HCT116 (cell line): ENCODE results near the gene GRIK4. TPM values are rescaled to one million over a fixed set of nuclear protein-coding genes. Genes with fewer than 3 reads are reported as not detected.

ENCODE experiments used
- ATAC-seq: fragments of 200-7000 bp; cut with Tn5 transposase; 2 replicates; pipeline ENCODE4 v1.9.1; 2020; ENCODE audit warnings: mild to moderate bottlenecking, moderate library complexity
- BruUV-seq: library from RNA; stranded (reverse); fragments of 400-500 nt; replicated peaks from 2 replicates; lab custom pipeline; 2021; lab: Mats Ljungman, UMichigan
- CTCF ChIA-PET: fragments of 300-600 bp; sonication (Branson Sonifier 250); formaldehyde crosslinking; loops from one replicate; lab custom pipeline; 2021; ENCODE audit warnings: antibody characterized with exemption; lab: Charles Lee
- POLR2A ChIA-PET: fragments of 300-600, 350-600 bp; sonication (Branson Sonifier 250); formaldehyde crosslinking; loops from one replicate; lab custom pipeline; 2021; ENCODE audit warnings: antibody characterized with exemption; lab: Charles Lee
- RAD21 ChIA-PET, 2 experiments: fragments of 300-600 bp; sonication (Branson Sonifier 250); formaldehyde crosslinking; loops; one replicate each; lab custom pipeline; 2023; ENCODE audit warnings: low total read pairs in 2 of 2; ENCODE audit not compliant: uncharacterized antibody in 2 of 2, unreplicated experiment in 2 of 2, low non-redundant PET in 1 of 2; lab: Charles Lee
- DNase-seq: peaks from one replicate; pipeline ENCODE4 v3.0.0-alpha.2; 2010; ENCODE audit warnings: low read depth, low spot score
- H2AFZ ChIP-seq: fragments of 200-600 bp; shearing (Covaris generic), sonication (generic); 2 replicates; pipeline ENCODE4 v1.6.1; 2017; ENCODE audit warnings: low read depth, mixed run types, mixed read lengths, antibody characterized with exemption, low read length; ENCODE audit not compliant: poor library complexity, severe bottlenecking
- H3K27ac ChIP-seq: 2 replicates; pipeline ENCODE4 v1.5.1; 2012; ENCODE audit warnings: low read depth, low read length
- H3K27me3 ChIP-seq: fragments of 200-600 bp; sonication (generic); 2 replicates; pipeline ENCODE4 v1.6.1; 2016; ENCODE audit warnings: mixed run types, low read length, mixed read lengths; ENCODE audit not compliant: insufficient read depth
- H3K36me3 ChIP-seq, 2 experiments: fragments of 200-500 bp in 1 of 2; fragments of 200-600 bp in 1 of 2; sonication (Bioruptor generic) in 1 of 2; sonication (generic) in 1 of 2; 2 replicates each; pipeline versions ENCODE4 v1.5.1 to v1.6.1; 2014 to 2016; ENCODE audit warnings: low read length in 2 of 2, inconsistent platforms in 1 of 2, mixed read lengths in 1 of 2, mixed run types in 1 of 2; ENCODE audit not compliant: insufficient read depth in 2 of 2, control insufficient read depth in 1 of 2
- H3K4me1 ChIP-seq, 2 experiments: fragments of 200-600 bp in 1 of 2; sonication (generic) in 1 of 2; 2 replicates each; pipeline versions ENCODE4 v1.5.1 to v1.6.1; 2012 to 2017; ENCODE audit warnings: low read length in 2 of 2, inconsistent platforms in 1 of 2, mild to moderate bottlenecking in 1 of 2, mixed read lengths in 1 of 2, mixed run types in 1 of 2, moderate library complexity in 1 of 2; ENCODE audit not compliant: insufficient read depth in 2 of 2, control insufficient read depth in 1 of 2
- H3K4me2 ChIP-seq: fragments of 200-600 bp; sonication (generic); 2 replicates; pipeline ENCODE4 v1.6.1; 2017; ENCODE audit warnings: mixed run types, low read length, mixed read lengths
- H3K4me3 ChIP-seq, 2 experiments: fragments of 200-600 bp in 1 of 2; sonication (generic) in 1 of 2; replicated peaks in 1 of 2; 2 replicates each; pipeline ENCODE4 v1.5.1; 2011 to 2016; ENCODE audit warnings: low read length in 2 of 2, control low read depth in 1 of 2, low read depth in 1 of 2, mild to moderate bottlenecking in 1 of 2, mixed read lengths in 1 of 2, mixed run types in 1 of 2
- H3K79me2 ChIP-seq: fragments of 200-600 bp; sonication (generic); 2 replicates; pipeline ENCODE4 v1.6.1; 2017; ENCODE audit warnings: mild to moderate bottlenecking, mixed run types, low read length, moderate library complexity, mixed read lengths; ENCODE audit not compliant: insufficient read depth
- H3K9ac ChIP-seq: fragments of 200-600 bp; sonication (generic); 2 replicates; pipeline ENCODE4 v1.6.1; 2016; ENCODE audit warnings: low read length, mixed read lengths
- H3K9me2 ChIP-seq: fragments of 200-600 bp; sonication (generic), shearing (Covaris generic); 2 replicates; pipeline ENCODE4 v1.6.1; 2017; ENCODE audit warnings: mixed run types, mild to moderate bottlenecking, moderate library complexity; ENCODE audit not compliant: insufficient read depth
- H3K9me3 ChIP-seq, 2 experiments: fragments of 200-500 bp in 1 of 2; fragments of 200-600 bp in 1 of 2; sonication (Bioruptor generic) in 1 of 2; sonication (generic) in 1 of 2; 2 replicates each; pipeline ENCODE4 v1.6.1; 2014 to 2017; ENCODE audit warnings: low read length in 2 of 2, mixed read lengths in 2 of 2, inconsistent platforms in 1 of 2, low read depth in 1 of 2, mild to moderate bottlenecking in 1 of 2, mixed run types in 1 of 2, moderate library complexity in 1 of 2; ENCODE audit not compliant: control insufficient read depth in 1 of 2, insufficient read depth in 1 of 2
- H4K20me1 ChIP-seq: fragments of 200-600 bp; sonication (generic), shearing (Covaris generic); 2 replicates; pipeline ENCODE4 v1.6.1; 2017; ENCODE audit warnings: mixed run types, mild to moderate bottlenecking, moderate library complexity; ENCODE audit not compliant: insufficient read depth
- CEBPB ChIP-seq: IDR thresholded peaks from 2 replicates; pipeline ENCODE4 v1.6.1; 2012; ENCODE audit warnings: low read depth
- CTCF ChIP-seq, 3 experiments: fragments of 200-600 bp in 1 of 3; sonication (generic) in 1 of 3; IDR thresholded peaks in 2 of 3; conservative IDR thresholded peaks in 1 of 3; 2 replicates each; pipeline ENCODE4 v1.5.1; 2012 to 2017; ENCODE audit warnings: low read depth in 2 of 3, low read length in 2 of 3, antibody characterized with exemption in 1 of 3, borderline replicate concordance in 1 of 3, control low read depth in 1 of 3, mild to moderate bottlenecking in 1 of 3, mixed read lengths in 1 of 3, mixed run types in 1 of 3, moderate library complexity in 1 of 3; ENCODE audit not compliant: insufficient read depth in 1 of 3
- EGR1 ChIP-seq: IDR thresholded peaks from 2 replicates; pipeline ENCODE4 v1.6.1; 2012; ENCODE audit warnings: low read depth
- EZH2 ChIP-seq: fragments of 200-600 bp; sonication (generic); IDR thresholded peaks from 2 replicates; pipeline ENCODE4 v1.6.1; 2017; ENCODE audit warnings: antibody characterized with exemption, mixed run types
- MAX ChIP-seq: IDR thresholded peaks from 2 replicates; pipeline ENCODE4 v1.6.1; 2012
- POLR2A ChIP-seq: IDR thresholded peaks from 2 replicates; pipeline ENCODE4 v1.7.0; 2011; ENCODE audit warnings: borderline replicate concordance; ENCODE audit not compliant: insufficient read depth, insufficient read length; ENCODE audit errors: extremely low read depth
- SIN3A ChIP-seq: IDR thresholded peaks from 2 replicates; pipeline ENCODE4 v1.6.1; 2012; ENCODE audit warnings: low read depth
- YY1 ChIP-seq: IDR thresholded peaks from 2 replicates; pipeline ENCODE4 v1.6.1; 2011; ENCODE audit warnings: low read length, low read depth, moderate library complexity, mild to moderate bottlenecking; ENCODE audit not compliant: insufficient replicate concordance; ENCODE audit errors: extremely low read depth
- ZFX ChIP-seq: fragments of 450-650 bp; IDR thresholded peaks from 2 replicates; pipeline ENCODE4 v1.6.1; 2017
- intact Hi-C: fragments of 100-400 bp; cut with micrococcal nuclease; formaldehyde crosslinking; loops from 2 replicates; pipeline ENCODE4 v1.10.0; 2022
- total RNA-seq: library from RNA; stranded (reverse); gene quantifications from one replicate; pipeline ENCODE4 v1.2.1, GENCODE V29; 2021; ENCODE audit not compliant: unreplicated experiment
- TF ChIP-seq, protein P1 (sequence below): IDR thresholded peaks from 2 replicates; pipeline ENCODE4 v1.6.1; 2011; ENCODE audit warnings: mild to moderate bottlenecking, low read length, moderate library complexity; ENCODE audit not compliant: insufficient replicate concordance; ENCODE audit errors: extremely low read depth

The GRIK4 gene
- total RNA-seq, 1 experiment from 2014 or later: 0.52 TPM

- no peaks in the 10 kb centered on the region for H4K20me1 ChIP-seq
- H3K27me3 ChIP-seq: peaks cover 45% of the 10 kb centered on the region
- TF ChIP-seq CEBPB (no peak), ZFX (no peak)
- TF ChIP-seq, all 23 proteins: peak for 0
- Histone ChIP-seq H3K4me2 (no peak overlapping the region), H3K27ac (no peak overlapping the region), H3K79me2 (no peaks in the 10 kb centered on the region), H3K9me3 (no peaks in the 10 kb centered on the region), H3K9me2 (no peaks in the 10 kb centered on the region), H2AFZ (no peak overlapping the region), H3K36me3 (no peaks in the 10 kb centered on the region), H3K9ac (no peak overlapping the region), H3K4me3 (no peak overlapping the region), H3K4me1 (no peaks in the 10 kb centered on the region)
- intact Hi-C loops: no loop called here
- no peak for ATAC-seq
- no peak for DNase-seq
- CTCF ChIA-PET: no interaction called here
- RAD21 ChIA-PET: no interaction called here
- POLR2A ChIA-PET: no interaction called here
- BruUV-seq: no TSS peak
Observed at GRCh38 chr11:120896687-120897086, 385.1 kb downstream of the GRIK4 start.

DNA sequence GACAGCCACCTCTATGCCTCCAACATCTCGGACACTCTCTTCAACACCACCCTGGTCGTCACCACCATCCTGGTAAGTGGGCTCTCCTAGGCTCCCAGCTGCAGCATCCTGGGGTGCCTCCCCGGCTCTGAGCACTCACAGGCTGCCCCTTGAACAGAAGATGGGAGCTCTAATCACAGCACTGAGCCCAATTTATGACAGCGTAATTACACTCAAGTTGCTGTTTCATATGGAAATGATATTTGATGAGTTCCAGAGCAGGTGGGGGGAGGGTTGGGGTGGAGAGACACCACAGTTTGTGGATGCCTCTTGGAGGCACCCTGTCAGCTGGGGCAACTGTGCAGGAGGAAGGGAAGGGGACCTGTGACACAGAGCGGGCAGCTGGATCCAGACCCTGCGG lies 387.0 kb downstream of the GRIK4 start:
- ATAC-seq (no peak), DNase-seq (no peak)
- H3K27ac ChIP-seq: no peak overlapping the region
- H3K9ac ChIP-seq: no peak overlapping the region
- TF ChIP-seq SIN3A: no peak
- TF ChIP-seq MAX: no peak
- no peak for TF ChIP-seq EGR1
- TF ChIP-seq YY1: no peak
- no peak for TF ChIP-seq POLR2A
- TF ChIP-seq ZFX: no peak
- no peak for TF ChIP-seq CTCF (IDR thresholded peaks at IDR 0.05 in 2 of 3, conservative IDR thresholded peaks at IDR 0.05 in 1 of 3; ENCODE audit: borderline replicate concordance in 1 of 3, insufficient read depth in 1 of 3, low read depth in 2 of 3, low read length in 2 of 3)
- TF ChIP-seq EZH2: no peak
- TF ChIP-seq, protein P1, sequence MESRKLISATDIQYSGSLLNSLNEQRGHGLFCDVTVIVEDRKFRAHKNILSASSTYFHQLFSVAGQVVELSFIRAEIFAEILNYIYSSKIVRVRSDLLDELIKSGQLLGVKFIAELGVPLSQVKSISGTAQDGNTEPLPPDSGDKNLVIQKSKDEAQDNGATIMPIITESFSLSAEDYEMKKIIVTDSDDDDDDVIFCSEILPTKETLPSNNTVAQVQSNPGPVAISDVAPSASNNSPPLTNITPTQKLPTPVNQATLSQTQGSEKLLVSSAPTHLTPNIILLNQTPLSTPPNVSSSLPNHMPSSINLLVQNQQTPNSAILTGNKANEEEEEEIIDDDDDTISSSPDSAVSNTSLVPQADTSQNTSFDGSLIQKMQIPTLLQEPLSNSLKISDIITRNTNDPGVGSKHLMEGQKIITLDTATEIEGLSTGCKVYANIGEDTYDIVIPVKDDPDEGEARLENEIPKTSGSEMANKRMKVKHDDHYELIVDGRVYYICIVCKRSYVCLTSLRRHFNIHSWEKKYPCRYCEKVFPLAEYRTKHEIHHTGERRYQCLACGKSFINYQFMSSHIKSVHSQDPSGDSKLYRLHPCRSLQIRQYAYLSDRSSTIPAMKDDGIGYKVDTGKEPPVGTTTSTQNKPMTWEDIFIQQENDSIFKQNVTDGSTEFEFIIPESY: no peak
- TF ChIP-seq, all 23 proteins: peak for 0
- CTCF ChIA-PET: no interaction called here
- H3K36me3 ChIP-seq: no peaks in the 10 kb centered on the region
- no peak overlapping the region for H2AFZ ChIP-seq
- BruUV-seq: no TSS peak
- H4K20me1 ChIP-seq: no peaks in the 10 kb centered on the region
- no peaks in the 10 kb centered on the region for H3K9me3 ChIP-seq
- RAD21 ChIA-PET: no interaction called here
- POLR2A ChIA-PET: no interaction called here
- H3K4me3 ChIP-seq: no peak overlapping the region
- intact Hi-C loops: no loop called here
- H3K4me1 ChIP-seq: peaks cover 0 to under 1% of the 10 kb centered on the region in 2 experiments; a peak in 1 of 4 replicates
- H3K9me2 ChIP-seq: no peaks in the 10 kb centered on the region
- peaks cover 50% of the 10 kb centered on the region for H3K27me3 ChIP-seq
- H3K4me2 ChIP-seq: no peak overlapping the region
- no peaks in the 10 kb centered on the region for H3K79me2 ChIP-seq
